Adipocyte (in vitro differentiated cells): ENCODE data around the gene CNOT10.
A peak's percentile ranks its signal among the peaks of the same experiment; 100 is the strongest.
"Not testable (repeated sequence)": the region's sequence is repeated elsewhere in the genome, so short reads cannot be mapped to it uniquely, and the experiment has no call there.

Experiments used
- DNase-seq: peaks from one replicate; pipeline ENCODE4 v3.0.0-alpha.2; 2015; ENCODE audit warnings: low read depth
- H3K27me3 ChIP-seq: replicated peaks from 2 replicates; pipeline ENCODE4 v1.7.0; 2013; ENCODE audit warnings: mild to moderate bottlenecking, low read length, moderate library complexity; ENCODE audit not compliant: control insufficient read depth, insufficient read depth
- H3K36me3 ChIP-seq: 2 replicates; pipeline ENCODE4 v1.7.0; 2013; ENCODE audit warnings: low read length, mild to moderate bottlenecking, moderate library complexity; ENCODE audit not compliant: control insufficient read depth, insufficient read depth, severe bottlenecking
- H3K4me1 ChIP-seq: 2 replicates; pipeline ENCODE4 v1.7.0; 2013; ENCODE audit warnings: mild to moderate bottlenecking, low read length, moderate library complexity; ENCODE audit not compliant: control insufficient read depth, insufficient read depth
- H3K4me3 ChIP-seq: 2 replicates; pipeline ENCODE4 v1.7.0; 2013; ENCODE audit warnings: mild to moderate bottlenecking, low read length, moderate library complexity
- H3K9ac ChIP-seq: 2 replicates; pipeline ENCODE4 v1.7.0; 2013; ENCODE audit warnings: mild to moderate bottlenecking, low read length, moderate library complexity
- H3K9me3 ChIP-seq: 2 replicates; pipeline ENCODE4 v1.7.0; 2013; ENCODE audit warnings: mild to moderate bottlenecking, low read length, moderate library complexity; ENCODE audit not compliant: control insufficient read depth

Gene CNOT10

DNA sequence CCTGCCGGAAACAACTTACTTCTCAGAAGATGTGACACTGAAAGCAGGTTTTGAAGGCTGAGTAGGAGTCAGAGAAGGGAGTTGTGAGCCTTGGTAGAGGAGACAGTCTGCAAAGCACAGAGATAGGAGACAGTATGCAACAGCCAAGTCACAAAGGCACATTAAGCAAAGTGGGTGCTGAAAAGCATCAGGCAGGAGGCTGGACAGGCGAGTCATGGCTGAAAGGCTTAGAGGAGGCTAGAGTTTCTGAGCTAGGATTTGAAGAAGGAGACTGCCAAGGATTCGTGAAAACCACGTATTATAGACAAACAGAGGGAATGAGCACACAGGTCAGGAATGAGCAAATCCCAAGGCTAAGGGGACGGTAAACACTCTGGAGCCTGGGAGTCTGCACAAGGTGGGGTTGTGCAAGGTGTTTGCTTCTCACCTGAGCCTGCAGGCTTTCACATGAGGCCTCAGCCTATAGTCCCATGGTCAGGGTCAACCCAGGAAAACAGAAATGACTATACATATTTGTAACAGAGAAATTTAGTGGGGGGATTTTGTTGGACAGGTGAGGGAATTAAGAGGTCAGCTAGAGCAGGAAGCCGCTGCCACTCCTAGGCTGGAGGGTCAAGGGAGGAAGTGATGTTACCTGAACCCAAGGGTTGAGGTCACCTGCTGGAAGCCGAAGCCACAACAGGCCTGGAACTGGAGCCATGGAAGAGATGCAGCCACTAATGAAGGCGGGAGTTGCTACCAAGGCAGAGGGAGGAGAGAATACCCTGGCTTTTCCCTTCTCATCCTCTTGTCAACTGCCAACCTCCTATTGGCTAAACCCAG lies 109.7 kb downstream of the CNOT10 start:
- no peak overlapping the region for H3K4me3 ChIP-seq

DNA sequence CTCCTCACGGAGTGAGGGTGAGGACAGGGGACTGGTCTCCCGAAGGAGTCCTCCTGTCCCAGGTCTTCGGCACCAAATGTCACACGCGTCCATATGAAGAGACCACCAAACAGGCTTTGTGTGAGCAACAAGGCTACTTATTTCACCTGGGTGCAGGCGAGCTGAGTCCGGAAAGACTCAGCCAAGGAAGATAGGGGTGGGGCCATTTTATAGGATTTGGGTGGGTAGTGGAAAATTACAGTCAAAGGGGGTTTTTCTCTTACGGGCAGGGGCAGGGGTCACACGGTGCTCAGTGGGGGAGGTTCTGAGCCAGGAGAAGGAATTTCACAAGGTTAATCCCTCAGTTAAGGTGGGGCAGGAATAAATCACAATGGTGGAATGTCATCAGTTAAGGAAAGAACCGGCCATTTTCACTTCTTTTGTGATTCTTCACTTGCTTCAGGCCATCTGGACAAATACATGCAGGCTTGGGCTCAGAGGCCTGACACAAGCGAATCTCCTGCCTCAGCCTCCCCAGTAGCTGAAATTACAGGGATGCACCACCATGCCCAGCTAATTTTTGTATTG lies 111.5 kb downstream of the CNOT10 start:
- not testable (repeated sequence) for H3K36me3 ChIP-seq, H3K9ac ChIP-seq, H3K27me3 ChIP-seq, H3K4me3 ChIP-seq, H3K9me3 ChIP-seq, H3K4me1 ChIP-seq, DNase-seq

More for the DNA sequence above, 109.7 kb downstream of the CNOT10 start:
- Histone ChIP-seq H3K9ac (no peak overlapping the region), H3K9me3 (no peaks in the 10 kb centered on the region), H3K27me3 (peaks cover 5% of the 10 kb centered on the region), H3K4me1 (peaks cover 5% of the 10 kb centered on the region), H3K36me3 (no peaks in the 10 kb centered on the region)
- DNase-seq, result peak; percentile 30

DNA sequence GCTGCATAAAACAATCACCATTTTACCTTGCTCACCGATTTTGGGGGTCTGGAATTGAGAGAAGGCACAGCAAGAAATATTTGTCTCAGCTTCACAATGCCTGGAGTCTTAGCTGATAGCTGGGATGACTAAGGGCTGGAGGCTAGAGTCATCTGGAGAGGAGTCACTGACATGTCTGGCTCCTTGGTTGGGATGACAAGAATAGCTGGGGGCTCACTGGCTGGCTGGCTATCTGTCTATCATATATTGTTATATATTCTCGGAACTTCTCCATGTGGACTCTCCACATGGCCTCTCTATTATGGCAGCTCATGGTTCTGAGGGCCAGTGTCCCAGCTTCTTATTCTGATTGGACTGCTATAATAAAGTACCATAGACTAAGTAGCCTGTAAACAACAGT lies 112.8 kb downstream of the CNOT10 start:
- H3K4me3 ChIP-seq, result no peak overlapping the region
- H3K9ac ChIP-seq, result no peak overlapping the region
- H3K9me3 ChIP-seq, result no peaks in the 10 kb centered on the region
- no peaks in the 10 kb centered on the region for H3K36me3 ChIP-seq
- no peak for DNase-seq
- peaks cover 5% of the 10 kb centered on the region for H3K4me1 ChIP-seq
- peaks cover 5% of the 10 kb centered on the region for H3K27me3 ChIP-seq

DNA sequence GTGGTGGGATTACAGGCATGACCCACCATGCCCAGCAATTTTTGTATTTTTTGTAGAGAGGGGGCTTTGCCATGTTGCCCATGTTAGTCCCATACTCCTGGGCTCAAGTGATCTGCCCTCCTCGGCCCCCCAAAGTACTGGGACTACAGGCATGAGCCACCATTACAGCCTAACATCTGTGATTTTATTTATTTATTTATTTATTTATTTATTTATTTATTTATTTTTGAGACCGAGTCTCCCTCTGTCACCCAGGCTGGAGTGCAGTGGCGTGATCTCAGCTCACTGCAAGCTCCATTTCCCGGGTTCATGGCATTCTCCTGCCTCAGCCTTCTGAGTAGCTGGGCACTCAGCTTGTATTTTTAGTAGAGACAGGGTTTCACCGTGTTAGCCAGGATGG lies 116.5 kb downstream of the CNOT10 start:
- not testable (repeated sequence) for DNase-seq

DNA sequence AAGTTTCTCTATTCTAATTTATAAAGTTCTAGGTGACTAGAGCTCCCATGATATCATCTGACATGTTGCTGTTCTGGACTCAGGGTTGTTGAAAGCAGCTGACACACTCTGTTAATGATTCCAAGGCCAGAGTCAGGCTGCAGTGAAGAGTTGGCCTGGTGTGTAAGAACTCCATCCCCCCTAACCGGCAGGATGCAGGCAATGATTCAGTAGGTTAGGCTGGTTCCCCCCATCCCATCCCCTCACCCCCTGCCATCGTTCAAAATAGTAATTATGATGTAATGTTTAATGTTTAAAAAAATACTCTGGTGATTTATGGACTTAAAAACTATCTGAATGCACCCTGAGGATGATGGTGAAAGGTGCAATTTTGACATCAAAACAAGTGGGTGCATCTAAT lies 128.2 kb downstream of the CNOT10 start:
- Histone ChIP-seq H3K4me1 (peaks cover 4% of the 10 kb centered on the region), H3K27me3 (no peaks in the 10 kb centered on the region), H3K36me3 (no peaks in the 10 kb centered on the region), H3K9me3 (no peaks in the 10 kb centered on the region), H3K4me3 (no peak overlapping the region), H3K9ac (no peak overlapping the region)
- DNase-seq, result no peak

More for the DNA sequence above, 116.5 kb downstream of the CNOT10 start:
- not testable (repeated sequence) for H3K27me3 ChIP-seq, H3K9ac ChIP-seq, H3K4me1 ChIP-seq, H3K9me3 ChIP-seq, H3K4me3 ChIP-seq, H3K36me3 ChIP-seq

DNA sequence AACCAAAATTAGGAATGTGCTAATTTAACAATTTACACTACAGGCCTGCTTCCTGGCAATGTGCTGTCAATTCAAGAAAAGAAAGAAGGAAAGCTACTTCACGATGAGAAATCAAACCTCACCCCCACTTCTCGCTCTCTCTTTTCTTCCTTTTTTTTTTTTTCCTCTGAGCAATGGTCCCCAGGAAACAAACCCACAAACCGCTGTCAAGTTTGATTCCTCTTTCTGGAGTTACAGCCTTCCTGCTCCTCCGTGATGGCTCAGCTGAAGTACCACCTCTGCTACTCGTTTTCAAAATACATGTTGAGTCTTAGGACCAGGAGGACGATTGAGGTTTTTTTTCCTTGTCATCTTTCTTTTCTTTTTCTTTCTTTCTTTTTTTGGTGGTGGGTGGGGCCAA lies 129.4 kb downstream of the CNOT10 start:
- Histone ChIP-seq H3K9me3 (peaks cover 8% of the 10 kb centered on the region), H3K27me3 (peaks cover 8% of the 10 kb centered on the region), H3K36me3 (no peaks in the 10 kb centered on the region), H3K9ac (no peak overlapping the region), H3K4me3 (no peak overlapping the region), H3K4me1 (peaks cover 4% of the 10 kb centered on the region)
- no peak for DNase-seq

DNA sequence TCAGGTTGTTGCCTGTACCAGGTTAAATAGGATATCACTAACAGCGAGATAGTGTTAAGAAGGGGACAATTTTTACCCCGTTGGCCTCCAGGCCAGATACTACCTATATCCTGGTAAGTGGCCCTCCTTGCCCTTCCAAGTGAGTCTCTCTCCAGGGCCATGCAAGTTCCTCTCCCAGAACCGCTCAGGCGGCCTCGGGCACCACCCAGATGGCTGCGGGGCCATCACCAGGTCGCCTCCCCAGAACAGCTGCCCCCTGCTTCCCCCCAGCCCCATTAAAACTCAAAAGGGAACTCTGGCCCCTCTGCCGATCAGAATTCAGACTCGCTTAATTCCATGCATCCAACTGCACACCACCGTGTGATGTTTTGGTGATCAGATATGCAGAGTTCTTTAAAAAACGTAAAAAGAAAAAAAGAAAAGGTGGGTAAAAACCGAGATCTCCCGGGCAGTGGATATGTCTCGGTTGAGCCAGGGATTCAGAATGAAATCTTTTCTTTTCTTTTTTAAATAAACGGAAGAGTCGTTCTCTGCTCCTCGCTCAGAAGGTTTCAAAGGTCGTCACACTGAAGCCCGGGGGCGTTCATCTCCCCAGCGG lies 131.0 kb downstream of the CNOT10 start:
- Histone ChIP-seq H3K4me3 (no peak overlapping the region), H3K9me3 (peaks cover 18% of the 10 kb centered on the region)
- DNase-seq, result no peak

DNA sequence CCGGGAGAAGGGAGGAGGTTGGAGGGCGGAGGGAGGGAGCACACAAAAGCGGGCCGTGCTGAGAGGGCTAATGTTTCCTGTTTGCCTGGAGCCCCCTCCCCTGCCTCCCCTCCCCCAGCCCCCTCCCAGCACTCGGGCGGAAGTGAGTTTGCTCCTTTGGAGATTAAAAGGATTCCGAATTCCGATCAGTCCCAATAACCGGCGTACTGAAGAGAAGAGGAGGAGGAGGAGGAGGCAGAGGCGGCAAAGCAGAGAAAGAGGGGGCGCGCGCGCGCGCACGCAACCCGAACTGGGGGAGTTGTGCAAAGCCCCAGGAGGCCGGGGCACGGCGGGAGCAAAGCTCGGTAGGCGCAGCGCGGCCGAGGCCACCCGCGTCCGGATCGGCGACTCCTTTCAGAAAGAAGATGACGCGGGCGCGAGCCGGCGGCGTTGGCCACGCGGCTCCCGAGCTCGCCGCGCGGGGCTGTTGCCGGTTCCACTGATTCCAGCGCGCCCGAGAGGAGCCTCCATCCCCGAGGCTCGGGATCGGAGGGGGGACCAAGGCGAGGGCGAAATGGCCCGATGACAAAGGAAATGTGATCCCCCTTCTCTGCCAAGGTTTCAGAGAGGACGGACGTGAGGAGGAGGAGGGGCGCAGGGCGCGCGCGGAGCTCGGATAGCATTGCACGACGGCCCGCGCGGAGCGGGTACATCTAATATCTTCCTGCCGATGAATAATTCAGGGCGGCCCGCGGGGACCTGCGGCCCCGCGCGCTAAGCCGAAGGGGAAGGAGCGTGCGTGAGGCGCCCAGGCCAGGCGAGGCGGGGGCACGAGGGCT lies 131.7 kb downstream of the CNOT10 start:
- peaks cover 18% of the 10 kb centered on the region for H3K9me3 ChIP-seq
- DNase-seq, result peak; percentile 58
- peak overlapping the region; percentile 67 for H3K9ac ChIP-seq
- H3K27me3 ChIP-seq, result peaks cover 21% of the 10 kb centered on the region
- peaks cover 4% of the 10 kb centered on the region for H3K4me1 ChIP-seq
- H3K36me3 ChIP-seq, result no peaks in the 10 kb centered on the region
- H3K4me3 ChIP-seq, result peak overlapping the region; percentile 79

More for the DNA sequence above, 131.0 kb downstream of the CNOT10 start:
- Histone ChIP-seq H3K9ac (no peak overlapping the region), H3K36me3 (no peaks in the 10 kb centered on the region), H3K4me1 (peaks cover 4% of the 10 kb centered on the region), H3K27me3 (peaks cover 21% of the 10 kb centered on the region)

DNA sequence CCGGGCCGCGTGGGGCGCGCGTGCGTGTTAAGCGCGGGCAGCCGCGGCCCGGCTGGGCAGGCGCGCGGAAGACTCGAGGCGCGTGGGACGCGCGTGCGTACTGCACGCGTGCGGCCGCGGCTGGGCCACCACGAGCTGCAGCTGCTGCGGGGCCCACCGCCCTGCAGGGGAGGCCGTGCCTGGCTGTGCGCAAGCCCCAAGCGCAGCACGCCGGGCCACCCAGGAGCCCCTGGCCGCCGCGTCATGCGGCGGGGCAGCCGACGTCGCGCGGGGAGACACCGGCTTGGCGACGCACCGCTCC lies 132.2 kb downstream of the CNOT10 start:
- Histone ChIP-seq H3K36me3 (no peaks in the 10 kb centered on the region), H3K27me3 (peaks cover 23% of the 10 kb centered on the region)
- DNase-seq, result no peak

DNA sequence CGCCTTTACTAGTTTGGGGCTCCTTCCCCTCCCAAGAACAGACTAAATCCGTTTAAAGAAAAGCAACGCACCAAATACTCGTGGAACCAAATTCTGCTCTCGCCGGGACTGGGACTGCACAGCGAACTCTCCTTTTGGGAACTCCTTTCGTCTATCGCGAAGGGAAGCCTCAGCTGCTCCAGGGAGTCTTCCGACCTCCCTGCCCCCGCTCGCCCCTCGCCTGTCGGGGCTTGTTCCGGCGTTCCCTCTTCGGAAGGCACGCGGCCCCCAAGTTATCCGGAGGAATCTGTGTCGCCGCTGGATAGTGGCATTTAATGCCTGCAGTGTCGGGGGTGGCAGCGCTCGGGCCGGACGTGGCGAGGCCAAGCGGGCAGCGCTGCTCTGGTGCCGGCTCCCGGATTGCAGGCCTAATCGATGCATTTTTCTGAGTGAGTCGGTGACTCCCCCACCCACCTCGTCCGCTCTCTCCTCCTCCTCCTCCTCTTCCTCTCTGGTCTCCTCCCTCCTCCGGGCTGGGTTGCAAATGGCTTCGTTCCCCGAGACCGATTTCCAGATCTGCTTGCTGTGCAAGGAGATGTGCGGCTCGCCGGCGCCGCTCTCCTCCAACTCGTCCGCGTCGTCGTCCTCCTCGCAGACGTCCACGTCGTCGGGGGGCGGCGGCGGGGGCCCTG lies 132.7 kb downstream of the CNOT10 start, which contains the start of gene TRIM71:
Gene TRIM71, plus strand, starts transcription at position 440 of the 671 bp plus-strand sequence. Its CDS starts 84 bp downstream, at position 524.
- peaks cover 28% of the 10 kb centered on the region for H3K27me3 ChIP-seq
- H3K9me3 ChIP-seq, result peaks cover 18% of the 10 kb centered on the region
- DNase-seq, result no peak
- peak within 1 kb of the TSS; percentile 79 for H3K4me3 ChIP-seq
- peak within 1 kb of the TSS; percentile 67 for H3K9ac ChIP-seq
- no peaks in the 10 kb centered on the region for H3K36me3 ChIP-seq
- peaks cover 9% of the 10 kb centered on the region for H3K4me1 ChIP-seq

More for the DNA sequence above, 132.2 kb downstream of the CNOT10 start:
- peak overlapping the region; percentile 79 for H3K4me3 ChIP-seq
- peaks cover 18% of the 10 kb centered on the region for H3K9me3 ChIP-seq
- peaks cover 6% of the 10 kb centered on the region for H3K4me1 ChIP-seq
- peak overlapping the region; percentile 67 for H3K9ac ChIP-seq
